ENCODE measurements around the gene AP1G1.

GRCh38 chr16:71706046-71706445, 102.6 kb downstream of the AP1G1 start:
- no peak for TF ChIP-seq GABPA (IDR thresholded peaks at IDR 0.05; ENCODE audit: low read depth)
- no peak for TF ChIP-seq CTCF (IDR thresholded peaks at IDR 0.05)
- TF ChIP-seq RAD21 (IDR thresholded peaks at IDR 0.05; ENCODE audit: low read length): no peak
- no peak for TF ChIP-seq SMC3 (IDR thresholded peaks at IDR 0.05; ENCODE audit: low read depth, low read length)
- TF ChIP-seq POLR2AphosphoS5 (IDR thresholded peaks at IDR 0.05; ENCODE audit: low read depth, low read length): no peak
- no peak for TF ChIP-seq RCOR1 (IDR thresholded peaks at IDR 0.05; ENCODE audit: low read length)
- TF ChIP-seq EP300 (IDR thresholded peaks at IDR 0.05; ENCODE audit: borderline replicate concordance in 1 of 2, low read depth in 1 of 2, low read length in 1 of 2): no peak
- no peak for TF ChIP-seq GATA2 (CRISPR knock-in tag; IDR thresholded peaks at IDR 0.05)
- no peak for TF ChIP-seq SIN3A (IDR thresholded peaks at IDR 0.05; ENCODE audit: borderline replicate concordance, low read depth, low read length)
- no peak for TF ChIP-seq NRF1 (IDR thresholded peaks at IDR 0.05; ENCODE audit: low read depth, low read length)
- no peak for TF ChIP-seq TCF12 (IDR thresholded peaks at IDR 0.05)
- no peak for TF ChIP-seq EZH2phosphoT487 (IDR thresholded peaks at IDR 0.05; ENCODE audit: borderline replicate concordance, low read depth)
- no peak for TF ChIP-seq FOXJ3 (CRISPR knock-in tag; IDR thresholded peaks at IDR 0.05)
- TF ChIP-seq RFX5 (IDR thresholded peaks at IDR 0.05; ENCODE audit: low read length): no peak

All from SK-N-SH (cell line).